ENCODE results near the gene WFDC5.
A peak's percentile ranks its signal among the peaks of the same experiment; 100 is the strongest.

The WFDC5 gene

GRCh38 chr20:45080867-45081624 is 33.9 kb downstream of the WFDC5 start:
- TF ChIP-seq CTCF (IDR thresholded peaks at IDR 0.05; ENCODE audit: low read depth, low read length) = peak; percentile 39
- DNase-seq (ENCODE audit: extremely low read depth, low read depth) = no peak

GRCh38 chr20:45077559-45077958 is 37.4 kb downstream of the WFDC5 start:
- DNase-seq (ENCODE audit: extremely low read depth, low read depth) = no peak
- no peak for TF ChIP-seq CTCF (IDR thresholded peaks at IDR 0.05; ENCODE audit: low read depth, low read length)

- TF ChIP-seq CTCF (IDR thresholded peaks at IDR 0.05; ENCODE audit: low read depth, low read length) = no peak
Observed at GRCh38 chr20:45073221-45073620, 41.8 kb downstream of the WFDC5 start.

GRCh38 chr20:45072066-45072465 is 42.9 kb downstream of the WFDC5 start:
- TF ChIP-seq CTCF (IDR thresholded peaks at IDR 0.05; ENCODE audit: low read depth, low read length) = no peak
- no peak for DNase-seq (ENCODE audit: extremely low read depth, low read depth)

More at GRCh38 chr20:45073221-45073620, 41.8 kb downstream of the WFDC5 start:
- DNase-seq (ENCODE audit: extremely low read depth, low read depth) = no peak

GRCh38 chr20:45070932-45071632 is 43.9 kb downstream of the WFDC5 start:
- DNase-seq (ENCODE audit: extremely low read depth, low read depth) = no peak
- TF ChIP-seq CTCF (IDR thresholded peaks at IDR 0.05; ENCODE audit: low read depth, low read length) = no peak

GRCh38 chr20:45069261-45069660 is 45.7 kb downstream of the WFDC5 start:
- DNase-seq (ENCODE audit: extremely low read depth, low read depth) = no peak
- TF ChIP-seq CTCF (IDR thresholded peaks at IDR 0.05; ENCODE audit: low read depth, low read length) = no peak

- no peak for TF ChIP-seq CTCF (IDR thresholded peaks at IDR 0.05; ENCODE audit: low read depth, low read length)
- DNase-seq (ENCODE audit: extremely low read depth, low read depth) = no peak
Observed at GRCh38 chr20:45067558-45067957, 47.4 kb downstream of the WFDC5 start.
